Measurements from ENCODE around the gene CCDC28A. TPM values are rescaled to one million over a fixed set of nuclear protein-coding genes. Genes with fewer than 3 reads are reported as not detected.

The CCDC28A gene
- total RNA-seq, 1 experiment from 2014 or later = 12.0 TPM

DNA sequence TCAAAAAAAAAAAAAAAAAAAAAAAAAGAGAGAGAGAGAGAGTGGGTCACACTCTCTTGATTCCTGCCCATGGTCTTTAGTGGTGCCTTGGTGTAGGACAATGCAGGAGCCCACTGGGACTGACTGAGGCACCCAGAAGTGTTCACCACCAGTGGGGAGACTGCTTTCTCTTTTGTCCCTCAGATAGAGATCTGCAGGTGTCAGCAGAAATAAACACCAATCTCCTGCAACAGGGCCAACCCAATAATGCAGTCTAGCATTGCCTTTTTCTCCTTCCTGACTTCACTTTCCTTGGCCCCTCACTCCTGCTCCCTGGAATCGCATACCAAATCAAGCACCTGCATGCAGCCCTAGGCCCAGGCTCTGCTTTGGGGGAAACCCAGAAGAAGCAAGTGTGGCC, 39.0 kb upstream of the CCDC28A start:
- H3K9me3 ChIP-seq (ENCODE audit: control insufficient read depth in 1 of 2, insufficient read depth in 1 of 2, low read depth in 1 of 2, low read length in 2 of 2) = no peaks in the 10 kb centered on the region
- intact Hi-C loops (cut with micrococcal nuclease) = no loop called here
- CTCF ChIA-PET = no interaction called here
- H3K27ac ChIP-seq (ENCODE audit: low read depth, low read length) = no peak overlapping the region
- H3K79me2 ChIP-seq (ENCODE audit: insufficient read depth, low read length) = no peaks in the 10 kb centered on the region
- no TSS peak for BruUV-seq (replicated peaks)
- POLR2A ChIA-PET = interaction anchor here (1.8 kb wide), 1 partner anchor 11 kb away, joined by 5 read pairs; no protein-coding TSS in a partner anchor
- DNase-seq (ENCODE audit: low read depth, low spot score) (no peak), ATAC-seq (no peak)
- no peaks in the 10 kb centered on the region for H3K36me3 ChIP-seq (ENCODE audit: control insufficient read depth in 1 of 2, insufficient read depth in 2 of 2, low read length in 2 of 2)
- H3K9me2 ChIP-seq (ENCODE audit: insufficient read depth) = no peaks in the 10 kb centered on the region
- H3K4me2 ChIP-seq (ENCODE audit: low read length) = no peak overlapping the region
- no peak overlapping the region for H2AFZ ChIP-seq (ENCODE audit: low read depth, low read length, poor library complexity, severe bottlenecking)
- no peak overlapping the region for H3K4me3 ChIP-seq (replicated peaks in 1 of 2; ENCODE audit: low read depth in 1 of 2, low read length in 2 of 2)
- RAD21 ChIA-PET (ENCODE audit: low non-redundant PET in 1 of 2, low total read pairs in 2 of 2, uncharacterized antibody in 2 of 2, unreplicated experiment in 2 of 2) = no interaction called here
- no peak for TF ChIP-seq YY1 (IDR thresholded peaks at IDR 0.05; ENCODE audit: extremely low read depth, insufficient replicate concordance, low read depth, low read length)
- TF ChIP-seq POLR2AphosphoS5 (IDR thresholded peaks at IDR 0.05; ENCODE audit: low read depth, low read length) = no peak
- no peak for TF ChIP-seq EZH2phosphoT487 (IDR thresholded peaks at IDR 0.05; ENCODE audit: borderline replicate concordance)
- no peak for TF ChIP-seq SRF (IDR thresholded peaks at IDR 0.05; ENCODE audit: low read depth)
- TF ChIP-seq FOSL1 (IDR thresholded peaks at IDR 0.05; ENCODE audit: low read depth) = no peak
- TF ChIP-seq, protein P1, sequence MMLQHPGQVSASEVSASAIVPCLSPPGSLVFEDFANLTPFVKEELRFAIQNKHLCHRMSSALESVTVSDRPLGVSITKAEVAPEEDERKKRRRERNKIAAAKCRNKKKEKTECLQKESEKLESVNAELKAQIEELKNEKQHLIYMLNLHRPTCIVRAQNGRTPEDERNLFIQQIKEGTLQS (IDR thresholded peaks at IDR 0.05) = no peak
- no peak for TF ChIP-seq SP1 (IDR thresholded peaks at IDR 0.05; ENCODE audit: low read depth)
- TF ChIP-seq ELF1 (IDR thresholded peaks at IDR 0.05; ENCODE audit: borderline replicate concordance, low read depth) = no peak
- TF ChIP-seq, protein P2, sequence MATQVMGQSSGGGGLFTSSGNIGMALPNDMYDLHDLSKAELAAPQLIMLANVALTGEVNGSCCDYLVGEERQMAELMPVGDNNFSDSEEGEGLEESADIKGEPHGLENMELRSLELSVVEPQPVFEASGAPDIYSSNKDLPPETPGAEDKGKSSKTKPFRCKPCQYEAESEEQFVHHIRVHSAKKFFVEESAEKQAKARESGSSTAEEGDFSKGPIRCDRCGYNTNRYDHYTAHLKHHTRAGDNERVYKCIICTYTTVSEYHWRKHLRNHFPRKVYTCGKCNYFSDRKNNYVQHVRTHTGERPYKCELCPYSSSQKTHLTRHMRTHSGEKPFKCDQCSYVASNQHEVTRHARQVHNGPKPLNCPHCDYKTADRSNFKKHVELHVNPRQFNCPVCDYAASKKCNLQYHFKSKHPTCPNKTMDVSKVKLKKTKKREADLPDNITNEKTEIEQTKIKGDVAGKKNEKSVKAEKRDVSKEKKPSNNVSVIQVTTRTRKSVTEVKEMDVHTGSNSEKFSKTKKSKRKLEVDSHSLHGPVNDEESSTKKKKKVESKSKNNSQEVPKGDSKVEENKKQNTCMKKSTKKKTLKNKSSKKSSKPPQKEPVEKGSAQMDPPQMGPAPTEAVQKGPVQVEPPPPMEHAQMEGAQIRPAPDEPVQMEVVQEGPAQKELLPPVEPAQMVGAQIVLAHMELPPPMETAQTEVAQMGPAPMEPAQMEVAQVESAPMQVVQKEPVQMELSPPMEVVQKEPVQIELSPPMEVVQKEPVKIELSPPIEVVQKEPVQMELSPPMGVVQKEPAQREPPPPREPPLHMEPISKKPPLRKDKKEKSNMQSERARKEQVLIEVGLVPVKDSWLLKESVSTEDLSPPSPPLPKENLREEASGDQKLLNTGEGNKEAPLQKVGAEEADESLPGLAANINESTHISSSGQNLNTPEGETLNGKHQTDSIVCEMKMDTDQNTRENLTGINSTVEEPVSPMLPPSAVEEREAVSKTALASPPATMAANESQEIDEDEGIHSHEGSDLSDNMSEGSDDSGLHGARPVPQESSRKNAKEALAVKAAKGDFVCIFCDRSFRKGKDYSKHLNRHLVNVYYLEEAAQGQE (IDR thresholded peaks at IDR 0.05; ENCODE audit: low read depth) = no peak
- no peak for TF ChIP-seq CBX3 (IDR thresholded peaks at IDR 0.05; ENCODE audit: low read depth)
- no peak for TF ChIP-seq EGR1 (IDR thresholded peaks at IDR 0.05; ENCODE audit: low read depth)
- TF ChIP-seq JUND (IDR thresholded peaks at IDR 0.05) = no peak
- no peak for TF ChIP-seq EZH2 (IDR thresholded peaks at IDR 0.05)
- no peak for TF ChIP-seq RAD21 (IDR thresholded peaks at IDR 0.05; ENCODE audit: low read depth)
- no peak for TF ChIP-seq POLR2A (IDR thresholded peaks at IDR 0.05; ENCODE audit: borderline replicate concordance, extremely low read depth, insufficient read depth, insufficient read length)
- TF ChIP-seq, protein P3, sequence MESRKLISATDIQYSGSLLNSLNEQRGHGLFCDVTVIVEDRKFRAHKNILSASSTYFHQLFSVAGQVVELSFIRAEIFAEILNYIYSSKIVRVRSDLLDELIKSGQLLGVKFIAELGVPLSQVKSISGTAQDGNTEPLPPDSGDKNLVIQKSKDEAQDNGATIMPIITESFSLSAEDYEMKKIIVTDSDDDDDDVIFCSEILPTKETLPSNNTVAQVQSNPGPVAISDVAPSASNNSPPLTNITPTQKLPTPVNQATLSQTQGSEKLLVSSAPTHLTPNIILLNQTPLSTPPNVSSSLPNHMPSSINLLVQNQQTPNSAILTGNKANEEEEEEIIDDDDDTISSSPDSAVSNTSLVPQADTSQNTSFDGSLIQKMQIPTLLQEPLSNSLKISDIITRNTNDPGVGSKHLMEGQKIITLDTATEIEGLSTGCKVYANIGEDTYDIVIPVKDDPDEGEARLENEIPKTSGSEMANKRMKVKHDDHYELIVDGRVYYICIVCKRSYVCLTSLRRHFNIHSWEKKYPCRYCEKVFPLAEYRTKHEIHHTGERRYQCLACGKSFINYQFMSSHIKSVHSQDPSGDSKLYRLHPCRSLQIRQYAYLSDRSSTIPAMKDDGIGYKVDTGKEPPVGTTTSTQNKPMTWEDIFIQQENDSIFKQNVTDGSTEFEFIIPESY (IDR thresholded peaks at IDR 0.05; ENCODE audit: extremely low read depth, insufficient replicate concordance, low read length) = no peak
- TF ChIP-seq CEBPB (IDR thresholded peaks at IDR 0.05; ENCODE audit: low read depth) = no peak
- no peak for TF ChIP-seq ZNF274 (IDR thresholded peaks at IDR 0.05; ENCODE audit: low read depth, low read length)
- H3K9ac ChIP-seq (ENCODE audit: low read length) = no peak overlapping the region
- no peaks in the 10 kb centered on the region for H3K4me1 ChIP-seq (ENCODE audit: control insufficient read depth in 1 of 2, insufficient read depth in 2 of 2, low read length in 2 of 2)
- H3K27me3 ChIP-seq (ENCODE audit: insufficient read depth, low read length) = no peaks in the 10 kb centered on the region
- no peaks in the 10 kb centered on the region for H4K20me1 ChIP-seq (ENCODE audit: insufficient read depth)

Measured in HCT116 (cell line).